IMR-90 (cell line): ENCODE measurements around the gene TAGLN3. TPM values are rescaled to one million over a fixed set of nuclear protein-coding genes. Genes with fewer than 3 reads are reported as not detected.

Experiments
- ATAC-seq: fragments of 200-7000 bp; cut with Tn5 transposase; 2 replicates; pipeline ENCODE4 v1.9.1; 2020; ENCODE audit warnings: low read depth, mild to moderate bottlenecking, moderate library complexity
- BruUV-seq: library from RNA; stranded (reverse); fragments of 400-500 nt; replicated peaks from 2 replicates; lab custom pipeline; 2021; lab: Mats Ljungman, UMichigan
- CTCF ChIA-PET: fragments of 300-600 bp; formaldehyde crosslinking; extraction: SDS; loops from one replicate; lab custom pipeline; 2021; ENCODE audit warnings: antibody characterized with exemption; lab: Yijun Ruan, JAX
- POLR2A ChIA-PET: fragments of 300-600 bp; sonication (Branson Sonifier 250); formaldehyde crosslinking; loops from one replicate; lab custom pipeline; 2022; ENCODE audit warnings: antibody characterized with exemption; ENCODE audit not compliant: unreplicated experiment; lab: Charles Lee
- DNase-seq: peaks from one replicate; pipeline ENCODE4 v3.0.0; 2013
- H2AFZ ChIP-seq: replicated peaks from 2 replicates; pipeline ENCODE3; 2013; ENCODE audit warnings: low read length, mild to moderate bottlenecking; ENCODE audit not compliant: poor library complexity
- H2AK5ac ChIP-seq: 2 replicates; pipeline ENCODE4 v1.6.1; 2013; ENCODE audit warnings: low read depth, low read length, inconsistent platforms
- H2AK9ac ChIP-seq: replicated peaks from 2 replicates; pipeline ENCODE3; 2013; ENCODE audit warnings: mild to moderate bottlenecking, low read depth, low read length, moderate library complexity; ENCODE audit not compliant: poor library complexity
- H2BK120ac ChIP-seq: 2 replicates; pipeline ENCODE4 v1.6.1; 2013; ENCODE audit warnings: low read depth, low read length, inconsistent platforms
- H2BK15ac ChIP-seq: 3 replicates; pipeline ENCODE4 v1.6.1; 2013; ENCODE audit warnings: low read depth, low read length, inconsistent platforms
- H2BK20ac ChIP-seq: 2 replicates; pipeline ENCODE4 v1.6.1; 2013; ENCODE audit warnings: low read depth, mild to moderate bottlenecking, inconsistent platforms, low read length, moderate library complexity
- H2BK5ac ChIP-seq: 2 replicates; pipeline ENCODE4 v1.6.1; 2013; ENCODE audit warnings: mild to moderate bottlenecking, low read depth, low read length, inconsistent platforms; ENCODE audit not compliant: poor library complexity, severe bottlenecking
- H3K14ac ChIP-seq: replicated peaks from 2 replicates; pipeline ENCODE4 v1.6.1; 2013; ENCODE audit warnings: low read depth, low read length, inconsistent platforms
- H3K18ac ChIP-seq: 2 replicates; pipeline ENCODE4 v1.6.1; 2013; ENCODE audit warnings: low read depth, low read length, control low read depth
- H3K23ac ChIP-seq: 2 replicates; pipeline ENCODE4 v1.6.1; 2013; ENCODE audit warnings: low read depth, low read length, inconsistent platforms
- H3K27ac ChIP-seq: 2 replicates; pipeline ENCODE4 v1.5.1; 2013; ENCODE audit warnings: mild to moderate bottlenecking, control low read depth, low read length; ENCODE audit not compliant: insufficient read depth
- H3K27me3 ChIP-seq: 2 replicates; pipeline ENCODE4 v1.6.1; 2013; ENCODE audit warnings: low read length; ENCODE audit not compliant: control insufficient read depth, insufficient read depth
- H3K36me3 ChIP-seq: 2 replicates; pipeline ENCODE4 v1.6.1; 2013; ENCODE audit warnings: low read length, mixed read lengths; ENCODE audit not compliant: control insufficient read depth, insufficient read depth
- H3K4ac ChIP-seq: 2 replicates; pipeline ENCODE4 v1.6.1; 2013; ENCODE audit warnings: low read depth, low read length, inconsistent platforms
- H3K4me1 ChIP-seq: 2 replicates; pipeline ENCODE4 v1.6.1; 2013; ENCODE audit warnings: low read length, mixed read lengths; ENCODE audit not compliant: control insufficient read depth, insufficient read depth
- H3K4me2 ChIP-seq: 2 replicates; pipeline ENCODE4 v1.6.1; 2013; ENCODE audit warnings: low read depth, mild to moderate bottlenecking, control low read depth, low read length, moderate library complexity
- H3K4me3 ChIP-seq: 2 replicates; pipeline ENCODE4 v1.5.1; 2013; ENCODE audit warnings: low read depth, mild to moderate bottlenecking, control low read depth, low read length, moderate library complexity; ENCODE audit not compliant: insufficient read depth
- H3K56ac ChIP-seq: 2 replicates; pipeline ENCODE4 v1.6.1; 2013; ENCODE audit warnings: low read length, inconsistent platforms; ENCODE audit not compliant: insufficient read depth; ENCODE audit errors: extremely low read depth
- H3K79me1 ChIP-seq, 2 experiments: 2 replicates each; pipeline ENCODE4 v1.6.1; 2013; ENCODE audit warnings: low read length in 2 of 2, inconsistent platforms in 1 of 2, low read depth in 1 of 2
- H3K9ac ChIP-seq: 2 replicates; pipeline ENCODE4 v1.6.1; 2013; ENCODE audit warnings: low read depth, low read length, control low read depth
- H3K9me1 ChIP-seq: 2 replicates; pipeline ENCODE4 v1.6.1; 2013; ENCODE audit warnings: low read length, inconsistent platforms; ENCODE audit not compliant: insufficient read depth
- H3K9me3 ChIP-seq: 2 replicates; pipeline ENCODE4 v1.6.1; 2013; ENCODE audit warnings: low read length; ENCODE audit not compliant: control insufficient read depth, insufficient read depth
- H4K20me1 ChIP-seq: 2 replicates; pipeline ENCODE4 v1.6.1; 2013; ENCODE audit warnings: low read length, inconsistent platforms; ENCODE audit not compliant: insufficient read depth
- H4K5ac ChIP-seq: 2 replicates; pipeline ENCODE4 v1.6.1; 2013; ENCODE audit warnings: mild to moderate bottlenecking, low read depth, low read length, control low read depth
- H4K8ac ChIP-seq, 2 experiments: 2 replicates each; pipeline ENCODE4 v1.6.1; 2013; ENCODE audit warnings: low read depth in 2 of 2, low read length in 2 of 2, control low read depth in 1 of 2, inconsistent platforms in 1 of 2
- H4K91ac ChIP-seq: 2 replicates; pipeline ENCODE4 v1.6.1; 2013; ENCODE audit warnings: low read depth, low read length, inconsistent platforms; ENCODE audit not compliant: insufficient read depth
- BHLHE40 ChIP-seq: fragments of 150-350 bp; IDR thresholded peaks from 2 replicates; pipeline ENCODE4 v1.6.1; 2016; ENCODE audit warnings: mild to moderate bottlenecking, low read depth, low read length
- CEBPB ChIP-seq: IDR thresholded peaks from 2 replicates; pipeline ENCODE4 v1.6.1; 2012; ENCODE audit warnings: low read depth, low read length, improper control_type of control experiment
- CHD1 ChIP-seq: IDR thresholded peaks from 2 replicates; pipeline ENCODE4 v1.6.1; 2012; ENCODE audit warnings: low read depth, low read length, improper control_type of control experiment
- FOS ChIP-seq: fragments of 150-350 bp; IDR thresholded peaks from 2 replicates; pipeline ENCODE4 v1.6.1; 2016; ENCODE audit warnings: low read depth, low read length
- MAFK ChIP-seq: IDR thresholded peaks from 2 replicates; pipeline ENCODE4 v1.6.1; 2012; ENCODE audit warnings: low read depth, low read length, improper control_type of control experiment
- WGBS, 2 experiments: methylation state at CpG; one replicate each; pipeline versions ENCODE4 v1.1.5 to v1.1.7; 2013; ENCODE audit warnings: missing lambda C conversion rate in 2 of 2; ENCODE audit not compliant: insufficient read length in 1 of 2; ENCODE audit errors: extremely low coverage in 2 of 2; 5-methylcytosine and 5-hydroxymethylcytosine counted together
- dilution Hi-C: fragments of 300-500 bp; cut with HindIII; formaldehyde crosslinking; loops from one replicate; pipeline ENCODE4 v1.14.3; 2018; ENCODE audit warnings: low sequenced_read_pairs; ENCODE audit not compliant: unreplicated experiment
- in situ Hi-C: fragments of 300-500 bp; cut with MboI; formaldehyde crosslinking; loops from 3 replicates; pipeline ENCODE4 v1.14.3; 2019; ENCODE audit warnings: low sequenced_read_pairs, inconsistent platforms, mixed read lengths
- intact Hi-C: fragments of 100-400 bp; cut with micrococcal nuclease; formaldehyde crosslinking; loops from 2 replicates; pipeline ENCODE4 v1.10.0; 2022
- polyA plus RNA-seq, 3 experiments: library from polyadenylated mRNA; depleted of rRNA; stranded (reverse); fragments of >200 nt; gene quantifications; 2 replicates each; pipeline ENCODE4 v1.2.3, GENCODE V29; 2012; ENCODE audit warnings: low replicate concordance in 1 of 3
- total RNA-seq: library from RNA; depleted of rRNA; stranded (reverse); fragments of >200 nt; gene quantifications from 2 replicates; pipeline ENCODE4 v1.2.3, GENCODE V29; 2012

The TAGLN3 gene
- total and polyA plus RNA-seq, 2 of the 4 experiments (the other 2 are of a cell fraction) = 3.2 to 7.7 TPM

DNA sequence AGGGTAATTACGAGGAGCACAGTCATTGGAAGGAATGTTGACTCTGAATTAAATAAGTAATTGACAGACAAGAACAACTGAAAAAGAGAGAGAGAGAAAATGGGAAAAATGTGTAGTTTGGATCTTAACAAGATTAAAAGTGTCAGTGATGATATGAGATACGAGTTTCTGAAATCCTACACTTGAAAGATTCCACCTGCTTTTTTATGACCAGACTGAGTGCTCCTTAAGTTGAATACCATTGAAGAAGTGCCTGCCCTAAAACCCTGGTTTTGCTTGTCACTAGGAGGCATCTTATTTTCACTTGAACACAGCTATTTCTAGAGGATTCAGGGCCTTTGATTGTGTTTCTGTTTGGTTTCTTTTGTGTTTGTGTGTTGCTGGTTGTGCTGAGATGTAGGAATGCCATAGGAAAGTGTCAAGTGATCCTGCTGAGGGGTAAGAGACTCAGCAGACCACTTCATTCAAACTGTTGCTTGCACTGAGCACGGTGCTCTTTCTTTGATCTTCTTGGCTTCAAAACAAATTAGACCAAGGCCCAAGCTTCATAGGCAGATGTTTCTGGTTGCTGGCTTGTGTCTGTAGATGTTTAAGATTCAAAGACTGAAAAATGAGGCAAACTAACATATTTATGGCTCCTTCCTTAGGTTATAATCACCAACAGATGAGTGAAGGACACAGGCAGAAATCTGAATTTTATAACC, 37.1 kb upstream of the TAGLN3 start (continued):
- TF ChIP-seq CHD1 = no peak
- no peak for TF ChIP-seq FOS

GRCh38 chr3:111963424-111963823, 35.3 kb upstream of the TAGLN3 start:
- DNase-seq (peak; percentile 84), ATAC-seq (peak; percentile 76)
- ChIA-PET CTCF (no interaction called here), POLR2A (no interaction called here)
- no peak overlapping the region for H3K18ac ChIP-seq
- no peaks in the 10 kb centered on the region for H3K9me3 ChIP-seq
- H2BK20ac ChIP-seq = no peak overlapping the region
- H3K23ac ChIP-seq = no peak overlapping the region
- H3K56ac ChIP-seq = no peak overlapping the region
- WGBS, 2 experiments = no CpG with 5 or more reads among the region's 1 CpG
- BruUV-seq = no TSS peak
- no peaks in the 10 kb centered on the region for H3K27me3 ChIP-seq
- H4K8ac ChIP-seq = no peak overlapping the region
- intact Hi-C loops (loop anchor here (10.0 kb wide), 1 partner anchor 389 kb away; no protein-coding TSS in a partner anchor), dilution Hi-C loops (loop anchor here (25.0 kb wide), 1 partner anchor 251 kb away; no protein-coding TSS in a partner anchor), in situ Hi-C loops (loop anchor here (25.0 kb wide), 1 partner anchor 376 kb away; the partner anchor contains the start of gene ZBED2)
- H3K14ac ChIP-seq = no peak overlapping the region
- H2AFZ ChIP-seq = no peak overlapping the region
- no peak overlapping the region for H3K4me2 ChIP-seq
- H3K36me3 ChIP-seq = no peaks in the 10 kb centered on the region
- H3K4ac ChIP-seq = no peak overlapping the region
- no peak overlapping the region for H2AK5ac ChIP-seq
- no peak overlapping the region for H3K27ac ChIP-seq
- peaks cover 2% of the 10 kb centered on the region; the same call in 1 of the 2 replicates for H3K9me1 ChIP-seq
- H4K20me1 ChIP-seq = no peaks in the 10 kb centered on the region
- H3K79me1 ChIP-seq = no peaks in the 10 kb centered on the region
- no peak overlapping the region for H2AK9ac ChIP-seq
- no peak overlapping the region for H2BK120ac ChIP-seq
- no peak overlapping the region for H3K9ac ChIP-seq
- H4K91ac ChIP-seq = no peak overlapping the region
- H4K5ac ChIP-seq = no peak overlapping the region
- peaks cover 1% of the 10 kb centered on the region; the same call in 1 of the 2 replicates for H3K4me1 ChIP-seq
- TF ChIP-seq BHLHE40 (0 out of 2 replicates have a peak, but pooled peaks have one; percentile 35), MAFK (peak; percentile 85), CEBPB (peak; percentile 73), FOS (no peak; the same call in 1 of the 2 replicates)
- no peak overlapping the region for H3K4me3 ChIP-seq
- no peak overlapping the region for H2BK15ac ChIP-seq
- peak overlapping the region; percentile 67 for H2BK5ac ChIP-seq
